ENCODE measurements around the gene HLA-DMA.

GRCh38 chr6:32903952-32904351 lies 48.9 kb downstream of the HLA-DMA start:
- TF ChIP-seq POLR2A (IDR thresholded peaks at IDR 0.05; ENCODE audit: insufficient read depth in 1 of 2, low read depth in 2 of 2, low read length in 2 of 2), result no peak
- TF ChIP-seq PBX2 (CRISPR knock-in tag; IDR thresholded peaks at IDR 0.05), result no peak
- TF ChIP-seq CTCF (CRISPR knock-in tag; IDR thresholded peaks at IDR 0.05), result no peak
- TF ChIP-seq CBX5 (CRISPR knock-in tag; IDR thresholded peaks at IDR 0.05; ENCODE audit: borderline replicate concordance), result no peak
- TF ChIP-seq PATZ1 (CRISPR knock-in tag; IDR thresholded peaks at IDR 0.05), result no peak
- no peak for TF ChIP-seq ZNF703 (CRISPR knock-in tag; IDR thresholded peaks at IDR 0.05; ENCODE audit: borderline replicate concordance)
